ENCODE results near the gene SLC14A1.

DNA sequence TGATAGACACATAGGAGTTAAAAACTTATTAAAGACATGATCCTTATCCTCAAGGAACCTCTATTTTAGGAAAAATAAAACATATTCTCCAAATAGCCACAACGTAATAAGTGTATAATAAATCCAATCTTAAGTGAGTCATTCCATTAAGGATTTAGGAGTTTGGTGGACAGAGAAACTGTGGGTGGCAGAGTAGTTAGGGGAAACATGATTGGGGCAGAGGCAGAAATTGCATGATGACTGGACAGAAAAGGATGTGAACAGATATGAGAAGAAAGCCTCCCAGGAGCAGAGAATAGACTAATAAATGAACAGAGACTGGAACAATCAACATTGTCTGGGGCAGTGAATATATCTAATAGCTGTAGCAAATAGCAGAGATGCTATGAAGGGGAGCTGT is 53.4 kb downstream of the SLC14A1 start:
- TF ChIP-seq, protein P1, sequence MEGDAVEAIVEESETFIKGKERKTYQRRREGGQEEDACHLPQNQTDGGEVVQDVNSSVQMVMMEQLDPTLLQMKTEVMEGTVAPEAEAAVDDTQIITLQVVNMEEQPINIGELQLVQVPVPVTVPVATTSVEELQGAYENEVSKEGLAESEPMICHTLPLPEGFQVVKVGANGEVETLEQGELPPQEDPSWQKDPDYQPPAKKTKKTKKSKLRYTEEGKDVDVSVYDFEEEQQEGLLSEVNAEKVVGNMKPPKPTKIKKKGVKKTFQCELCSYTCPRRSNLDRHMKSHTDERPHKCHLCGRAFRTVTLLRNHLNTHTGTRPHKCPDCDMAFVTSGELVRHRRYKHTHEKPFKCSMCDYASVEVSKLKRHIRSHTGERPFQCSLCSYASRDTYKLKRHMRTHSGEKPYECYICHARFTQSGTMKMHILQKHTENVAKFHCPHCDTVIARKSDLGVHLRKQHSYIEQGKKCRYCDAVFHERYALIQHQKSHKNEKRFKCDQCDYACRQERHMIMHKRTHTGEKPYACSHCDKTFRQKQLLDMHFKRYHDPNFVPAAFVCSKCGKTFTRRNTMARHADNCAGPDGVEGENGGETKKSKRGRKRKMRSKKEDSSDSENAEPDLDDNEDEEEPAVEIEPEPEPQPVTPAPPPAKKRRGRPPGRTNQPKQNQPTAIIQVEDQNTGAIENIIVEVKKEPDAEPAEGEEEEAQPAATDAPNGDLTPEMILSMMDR (IDR thresholded peaks at IDR 0.05) = no peak
- no peak for TF ChIP-seq POLR2AphosphoS5 (IDR thresholded peaks at IDR 0.05; ENCODE audit: insufficient read depth in 1 of 2, low read depth in 1 of 2)

Data from vagina (tissue), 2 donors.